ENCODE results near the gene OTOP2.
A peak's percentile ranks its signal among the peaks of the same experiment; 100 is the strongest.

The OTOP2 gene

GRCh38 chr17:74971069-74971841 lies 47.2 kb downstream of the OTOP2 start:
- DNase-seq: peak in 2 of 56 donors; percentile 4 to 8

DNA sequence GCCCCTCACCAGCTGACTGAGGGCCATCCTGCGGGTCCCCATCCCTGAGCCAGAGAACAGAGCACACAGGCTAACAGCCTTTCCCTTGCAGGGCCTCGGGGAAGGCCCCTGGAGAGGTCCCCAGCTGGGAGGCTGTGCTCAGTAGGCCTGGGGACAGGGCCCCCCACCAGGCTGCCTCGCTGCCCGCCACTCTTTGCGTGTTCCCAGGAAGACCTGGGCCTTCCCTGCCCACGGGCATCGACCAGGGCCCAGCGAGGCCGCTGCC lies 47.7 kb downstream of the OTOP2 start:
- no peak for DNase-seq

DNA sequence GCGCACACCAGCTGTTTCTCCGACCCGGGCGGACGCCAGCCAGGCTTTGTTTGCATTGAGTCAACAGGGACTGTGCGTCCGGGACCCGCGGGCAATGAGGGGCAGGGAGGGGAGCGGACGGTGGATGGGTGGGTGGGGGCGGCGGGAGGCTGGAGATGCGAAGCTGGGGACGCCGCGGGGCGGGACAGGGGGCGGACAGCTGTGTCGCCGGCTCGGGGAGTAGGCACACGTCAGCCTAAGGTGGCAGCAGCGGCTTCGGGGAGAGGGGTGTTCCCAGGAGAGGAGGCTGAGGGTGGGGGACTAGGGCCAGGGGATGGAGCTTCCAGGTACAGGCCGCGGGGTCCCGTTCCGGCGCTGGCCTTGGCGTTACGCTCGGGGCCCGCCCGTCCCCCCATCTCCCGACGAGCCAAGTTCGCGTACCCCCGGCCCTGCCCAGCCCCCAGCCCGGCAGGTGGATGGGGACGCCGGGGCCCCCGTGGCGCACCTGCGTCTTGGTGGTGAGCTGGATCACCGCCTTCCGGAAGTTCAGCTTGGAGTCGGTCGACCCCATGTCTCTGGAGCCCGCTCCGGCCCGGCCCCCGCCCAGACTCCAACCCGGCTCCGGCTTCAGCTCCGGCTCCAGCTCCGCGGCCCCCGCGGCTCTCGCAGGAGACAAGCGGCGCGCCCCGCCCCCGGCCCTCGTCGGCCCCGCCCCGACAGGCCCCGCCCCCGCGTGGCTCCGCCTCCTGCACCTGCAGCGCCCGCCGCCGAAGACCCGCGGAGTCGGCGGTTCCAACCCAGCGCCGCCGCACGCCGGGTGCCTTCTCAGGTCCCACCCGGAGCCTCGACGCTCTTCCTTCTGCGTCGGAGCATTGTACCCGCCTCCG lies 48.3 kb downstream of the OTOP2 start, which contains the start of gene HID1:
Gene HID1, minus strand, starts transcription at position 653 of the 866 bp plus-strand sequence. Its CDS starts 103 bp downstream, at position 550.
- peak in 53 of 56 donors; percentile 30 to 89 (median 76) for DNase-seq

DNA sequence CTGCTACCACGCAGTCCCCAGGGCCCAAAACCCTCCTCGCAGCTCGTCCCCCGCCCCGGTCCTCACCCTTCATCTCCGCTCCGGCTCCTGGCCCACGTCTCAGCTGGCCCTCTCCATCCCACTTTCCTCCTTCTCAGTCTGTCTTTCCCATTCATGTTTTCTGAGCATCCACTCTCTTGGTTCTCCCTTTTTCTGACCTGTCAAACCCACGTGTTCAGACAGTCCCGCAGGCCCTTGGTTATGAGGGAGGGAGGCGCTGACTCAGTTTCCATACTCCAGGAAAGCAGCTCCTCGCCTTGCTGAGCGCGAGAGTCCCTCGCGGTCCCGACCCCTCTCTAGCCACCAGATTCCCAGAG lies 48.9 kb downstream of the OTOP2 start:
- DNase-seq: peak in 1 of 56 donors; percentile 36

DNA sequence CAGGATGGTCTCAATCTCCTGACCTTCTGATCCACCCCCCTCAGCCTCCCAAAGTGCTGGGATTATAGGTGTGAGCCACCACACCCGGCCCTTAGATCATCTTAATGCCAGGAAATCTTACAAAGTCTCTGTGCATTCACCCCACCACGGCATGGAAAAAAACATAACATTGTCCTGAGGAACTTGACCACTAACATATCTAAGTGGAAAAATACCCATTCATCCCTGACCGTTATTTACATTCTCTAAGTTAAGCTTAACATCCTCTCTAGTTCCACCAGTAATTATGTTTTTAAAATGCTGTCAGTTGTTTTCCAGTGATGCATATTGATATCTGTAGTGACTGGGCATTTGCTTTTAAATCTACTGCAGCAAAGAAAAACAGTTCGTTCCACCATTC lies 51.9 kb downstream of the OTOP2 start:
- no peak for DNase-seq

GRCh38 chr17:74977802-74978201 lies 53.7 kb downstream of the OTOP2 start:
- no peak for DNase-seq

DNA sequence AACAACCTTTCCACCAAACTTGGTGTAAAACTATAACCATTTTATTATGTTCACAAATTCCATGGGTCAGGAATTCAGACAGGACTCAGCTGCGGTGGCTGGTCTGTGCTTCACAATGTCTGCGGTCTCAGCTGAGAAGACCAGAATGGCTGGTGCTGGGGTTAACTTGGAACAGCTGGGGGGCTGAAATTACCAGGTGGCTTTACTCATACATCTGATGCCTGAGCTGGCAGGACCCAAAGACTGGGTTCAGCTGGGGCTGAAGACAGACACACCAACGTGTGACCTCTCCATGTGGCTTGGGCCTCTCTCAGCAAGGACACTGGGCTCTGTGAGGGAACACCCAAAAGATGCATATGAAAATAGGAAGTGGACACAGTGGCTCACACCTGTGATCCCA lies 54.2 kb downstream of the OTOP2 start:
- DNase-seq: no peak

DNA sequence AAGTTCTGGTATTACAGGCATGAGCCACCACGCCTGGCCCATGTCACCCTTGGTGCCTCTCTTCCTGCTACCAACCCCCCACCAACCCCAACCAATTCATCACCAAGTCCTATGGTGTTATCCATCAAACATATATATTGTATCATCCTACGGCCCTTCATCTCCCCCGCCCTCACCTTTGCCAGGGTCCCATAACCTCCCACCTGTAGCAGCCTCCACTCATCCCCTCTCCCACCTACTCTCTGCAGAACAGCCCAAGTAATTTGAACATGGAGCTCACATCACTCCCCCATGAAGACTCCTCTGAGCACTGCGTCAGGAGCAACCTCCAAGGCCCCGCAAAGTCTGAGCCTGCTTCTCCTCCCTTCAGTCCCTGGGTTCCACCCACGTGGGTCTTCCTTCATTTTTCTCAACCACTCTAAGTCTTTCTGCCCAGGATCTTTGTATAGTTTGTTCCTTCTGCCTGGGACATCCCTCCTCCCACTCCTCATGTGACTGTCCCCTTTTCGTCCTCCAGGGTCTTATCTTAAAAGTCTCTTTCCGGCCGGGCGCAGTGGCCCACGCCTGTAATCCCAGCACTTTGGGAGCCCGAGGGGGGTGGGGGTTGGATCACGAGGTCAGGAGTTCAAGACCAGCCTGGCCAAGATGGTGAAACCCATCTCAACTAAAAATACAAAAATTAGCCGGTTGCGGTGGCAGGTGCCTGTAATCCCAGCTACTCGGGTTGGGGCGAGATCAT lies 55.5 kb downstream of the OTOP2 start:
- DNase-seq: no peak

GRCh38 chr17:74981318-74981978 lies 57.4 kb downstream of the OTOP2 start:
- peak in 2 of 56 donors; percentile 40 to 45 for DNase-seq

GRCh38 chr17:74981979-74982662 lies 58.0 kb downstream of the OTOP2 start:
- peak in 55 of 56 donors; percentile 43 to 96 (median 85) for DNase-seq

GRCh38 chr17:74982663-74983313 lies 58.7 kb downstream of the OTOP2 start:
- DNase-seq: peak in 4 of 56 donors; percentile 48 to 73 (median 52)
